Mucosa of descending colon (tissue), 3 donors: ENCODE results near the gene H2BK1. TPM values are rescaled to one million over a fixed set of nuclear protein-coding genes. Genes with fewer than 3 reads are reported as not detected.

Experiments used
- ATAC-seq: fragments of 200-7000 bp; cut with Tn5 transposase; one replicate; pipeline ENCODE4 v1.9.1; 2020; ENCODE audit warnings: mild to moderate bottlenecking, moderate library complexity
- DNase-seq, 3 donors: peaks; one replicate each; pipeline ENCODE4 v3.0.0-alpha.2; 2020
- H3K36me3 ChIP-seq: fragments of 200-600 bp; one replicate; pipeline ENCODE4 v1.8.0; 2021; ENCODE audit warnings: low read depth, mild to moderate bottlenecking
- H3K4me1 ChIP-seq: fragments of 200-600 bp; one replicate; pipeline ENCODE4 v1.8.0; 2021; ENCODE audit warnings: low read depth, mild to moderate bottlenecking
- H3K4me3 ChIP-seq: fragments of 200-600 bp; one replicate; pipeline ENCODE4 v1.8.0; 2021; ENCODE audit warnings: mild to moderate bottlenecking
- H3K9me3 ChIP-seq: fragments of 200-600 bp; one replicate; pipeline ENCODE4 v1.8.0; 2021; ENCODE audit warnings: mild to moderate bottlenecking
- intact Hi-C, 2 donors: fragments of 100-400 bp; cut with DNase I in 1 of 2; cut with micrococcal nuclease in 1 of 2; formaldehyde crosslinking; loops; one replicate each; pipeline versions ENCODE4 v1.11.0 to v1.11.1; 2022; cut with DNase I, micrococcal nuclease
- total RNA-seq, 3 donors: library from RNA; stranded (reverse); fragmentation: NEBNext Ultra II Directional in 2 of 3; extraction: Animal tissue kit (Norgen Biotek cat#: 25700) in 2 of 3; gene quantifications; one replicate each; pipeline versions ENCODE4 v1.2.1 to v1.2.4, GENCODE V29; 2021 to 2023
- TF ChIP-seq, protein P1 (sequence below): fragments of 200-600 bp; IDR thresholded peaks from one replicate; pipeline ENCODE4 v1.8.0; 2022; ENCODE audit warnings: antibody characterized with exemption, mild to moderate bottlenecking
- donor health status: DM: no; HTN: no; CAD: no; lungs with moderate emphysema.
- donor health status: DM: no; HTN: no; CAD: no.
- donor health status: DM: no; HTN: yes; CAD: no.

The H2BK1 gene
- total RNA-seq, 3 donors from 2014 or later, result not detected

DNA sequence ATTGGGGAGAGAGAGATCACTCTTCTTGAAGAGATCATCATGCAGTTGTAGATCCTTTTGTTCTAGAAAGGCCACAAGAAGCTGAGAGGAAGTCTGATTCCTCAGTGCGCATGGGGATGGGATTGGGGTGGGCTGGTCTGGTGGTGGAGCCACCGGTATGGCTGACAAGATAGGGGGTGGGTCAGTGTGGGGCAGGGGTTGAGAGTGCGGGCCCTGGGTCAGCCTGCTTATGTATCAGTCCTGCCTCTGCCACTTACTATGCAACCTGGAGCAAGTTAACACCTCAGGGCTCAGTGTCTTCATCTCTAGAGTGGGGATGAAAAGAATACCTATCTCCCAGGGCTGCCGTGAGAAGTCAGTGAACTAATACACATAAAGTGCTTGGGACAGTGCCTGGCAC is 30.2 kb upstream of the H2BK1 start:
- no peak for DNase-seq
- no peak overlapping the region for H3K4me3 ChIP-seq
- peaks cover 12% of the 10 kb centered on the region for H3K4me1 ChIP-seq
- no peaks in the 10 kb centered on the region for H3K36me3 ChIP-seq
- ATAC-seq, result no peak
- TF ChIP-seq, protein P1, sequence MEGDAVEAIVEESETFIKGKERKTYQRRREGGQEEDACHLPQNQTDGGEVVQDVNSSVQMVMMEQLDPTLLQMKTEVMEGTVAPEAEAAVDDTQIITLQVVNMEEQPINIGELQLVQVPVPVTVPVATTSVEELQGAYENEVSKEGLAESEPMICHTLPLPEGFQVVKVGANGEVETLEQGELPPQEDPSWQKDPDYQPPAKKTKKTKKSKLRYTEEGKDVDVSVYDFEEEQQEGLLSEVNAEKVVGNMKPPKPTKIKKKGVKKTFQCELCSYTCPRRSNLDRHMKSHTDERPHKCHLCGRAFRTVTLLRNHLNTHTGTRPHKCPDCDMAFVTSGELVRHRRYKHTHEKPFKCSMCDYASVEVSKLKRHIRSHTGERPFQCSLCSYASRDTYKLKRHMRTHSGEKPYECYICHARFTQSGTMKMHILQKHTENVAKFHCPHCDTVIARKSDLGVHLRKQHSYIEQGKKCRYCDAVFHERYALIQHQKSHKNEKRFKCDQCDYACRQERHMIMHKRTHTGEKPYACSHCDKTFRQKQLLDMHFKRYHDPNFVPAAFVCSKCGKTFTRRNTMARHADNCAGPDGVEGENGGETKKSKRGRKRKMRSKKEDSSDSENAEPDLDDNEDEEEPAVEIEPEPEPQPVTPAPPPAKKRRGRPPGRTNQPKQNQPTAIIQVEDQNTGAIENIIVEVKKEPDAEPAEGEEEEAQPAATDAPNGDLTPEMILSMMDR, result no peak
- intact Hi-C loops, result no loop called here
- no peaks in the 10 kb centered on the region for H3K9me3 ChIP-seq

DNA sequence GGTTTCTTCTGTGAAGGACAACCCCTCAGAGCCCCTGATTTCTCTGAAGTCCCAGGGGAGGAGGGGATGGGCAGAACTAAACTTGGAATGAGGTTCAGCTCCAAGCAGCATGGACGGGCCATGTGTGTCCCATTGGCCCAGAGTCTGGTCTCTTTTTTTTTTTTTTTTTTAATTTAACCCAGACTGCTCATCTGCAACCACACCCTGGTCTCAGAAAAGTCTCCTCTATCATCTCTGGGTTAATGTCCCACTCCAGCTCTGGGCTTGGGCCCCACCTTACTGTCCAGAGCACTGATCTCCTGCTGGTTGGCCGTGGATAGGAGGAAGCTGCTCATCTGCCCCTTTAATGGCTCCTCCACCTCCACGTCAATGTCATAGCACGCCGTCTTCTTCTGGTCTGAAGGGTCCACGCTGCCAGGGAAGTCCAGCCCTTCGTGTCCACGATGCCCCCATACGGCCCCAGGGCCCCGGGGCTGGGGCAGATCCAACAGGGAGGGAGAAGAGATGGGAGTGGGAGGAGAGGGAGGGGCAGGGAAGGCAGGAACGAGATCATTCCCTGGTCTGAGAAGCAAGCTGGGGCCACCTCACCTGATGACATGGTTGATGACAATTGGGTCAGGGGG is 29.7 kb upstream of the H2BK1 start:
- DNase-seq, result no peak
- peaks cover 8% of the 10 kb centered on the region for H3K4me1 ChIP-seq
- no peaks in the 10 kb centered on the region for H3K9me3 ChIP-seq
- H3K4me3 ChIP-seq, result no peak overlapping the region
- ATAC-seq, result no peak
- intact Hi-C loops, result no loop called here
- TF ChIP-seq, protein P1, result no peak
- no peaks in the 10 kb centered on the region for H3K36me3 ChIP-seq

DNA sequence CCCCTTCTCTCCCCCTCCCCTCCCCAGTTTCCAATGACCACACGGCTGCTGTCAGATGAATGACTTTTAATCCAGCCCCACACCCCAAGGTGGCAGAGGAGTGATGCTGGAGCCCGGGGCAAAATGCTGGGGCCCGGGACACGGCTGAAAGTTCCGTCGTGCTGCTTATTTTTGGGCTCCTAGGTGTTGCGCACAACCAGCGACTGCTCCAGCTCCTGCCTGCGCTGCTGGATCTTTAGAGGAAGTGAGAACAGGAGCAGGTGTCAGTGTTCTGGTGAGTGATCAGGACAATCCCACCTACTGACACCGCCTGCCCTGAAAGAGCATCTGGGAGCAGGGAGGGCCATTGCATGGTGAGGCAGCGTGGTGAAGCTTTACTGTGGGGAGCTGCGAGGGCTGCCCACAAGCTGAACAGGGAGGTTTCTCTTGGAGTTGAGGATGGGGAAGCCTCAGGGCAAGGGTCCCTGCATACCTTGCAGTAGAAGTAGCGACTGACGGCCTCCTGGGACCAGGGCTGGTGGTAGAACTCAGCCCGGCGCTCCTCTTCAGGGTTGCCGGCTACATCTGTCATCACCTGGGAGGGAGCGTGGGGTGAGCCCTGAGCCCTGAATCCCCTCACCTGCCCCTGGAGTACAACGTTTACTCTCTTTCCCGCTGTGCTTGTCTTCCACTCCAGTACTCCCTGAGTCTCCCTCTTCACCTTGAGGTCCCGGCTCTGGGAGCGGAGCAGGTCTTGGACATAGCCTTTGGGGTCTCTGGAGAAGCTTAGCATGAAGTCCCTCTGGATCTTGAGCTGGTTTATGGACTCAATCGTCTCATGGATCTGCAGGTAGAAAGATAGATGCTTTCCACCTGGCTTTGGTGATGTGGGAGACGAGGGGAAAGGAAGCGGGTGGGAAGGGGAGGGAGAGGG is 28.9 kb upstream of the H2BK1 start:
- TF ChIP-seq, protein P1, result no peak
- Histone ChIP-seq H3K9me3 (no peaks in the 10 kb centered on the region), H3K4me1 (peaks cover 6% of the 10 kb centered on the region), H3K36me3 (no peaks in the 10 kb centered on the region), H3K4me3 (no peak overlapping the region)
- no peak for DNase-seq
- no peak for ATAC-seq
- intact Hi-C loops, result no loop called here

DNA sequence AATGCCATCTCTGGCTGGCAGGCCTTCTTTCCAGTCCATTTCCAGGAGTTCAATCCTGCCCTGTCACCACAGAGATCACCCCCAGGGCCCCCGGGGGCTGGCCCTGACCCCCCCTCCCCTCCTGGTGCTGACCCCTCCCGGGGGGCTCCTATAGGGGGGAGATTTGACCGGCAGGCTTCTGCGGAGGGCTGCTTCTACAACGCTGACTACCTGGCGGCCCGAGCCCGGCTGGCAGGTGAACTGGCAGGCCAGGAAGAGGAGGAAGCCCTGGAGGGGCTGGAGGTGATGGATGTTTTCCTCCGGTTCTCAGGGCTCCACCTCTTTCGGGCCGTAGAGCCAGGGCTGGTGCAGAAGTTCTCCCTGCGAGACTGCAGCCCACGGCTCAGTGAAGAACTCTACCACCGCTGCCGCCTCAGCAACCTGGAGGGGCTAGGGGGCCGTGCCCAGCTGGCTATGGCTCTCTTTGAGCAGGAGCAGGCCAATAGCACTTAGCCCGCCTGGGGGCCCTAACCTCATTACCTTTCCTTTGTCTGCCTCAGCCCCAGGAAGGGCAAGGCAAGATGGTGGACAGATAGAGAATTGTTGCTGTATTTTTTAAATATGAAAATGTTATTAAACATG is 28.0 kb upstream of the H2BK1 start:
- no peak for DNase-seq
- H3K36me3 ChIP-seq, result no peaks in the 10 kb centered on the region
- no peak overlapping the region for H3K4me3 ChIP-seq
- no peak for ATAC-seq
- intact Hi-C loops, result no loop called here
- no peaks in the 10 kb centered on the region for H3K9me3 ChIP-seq
- peaks cover 10% of the 10 kb centered on the region for H3K4me1 ChIP-seq
- TF ChIP-seq, protein P1, result no peak

DNA sequence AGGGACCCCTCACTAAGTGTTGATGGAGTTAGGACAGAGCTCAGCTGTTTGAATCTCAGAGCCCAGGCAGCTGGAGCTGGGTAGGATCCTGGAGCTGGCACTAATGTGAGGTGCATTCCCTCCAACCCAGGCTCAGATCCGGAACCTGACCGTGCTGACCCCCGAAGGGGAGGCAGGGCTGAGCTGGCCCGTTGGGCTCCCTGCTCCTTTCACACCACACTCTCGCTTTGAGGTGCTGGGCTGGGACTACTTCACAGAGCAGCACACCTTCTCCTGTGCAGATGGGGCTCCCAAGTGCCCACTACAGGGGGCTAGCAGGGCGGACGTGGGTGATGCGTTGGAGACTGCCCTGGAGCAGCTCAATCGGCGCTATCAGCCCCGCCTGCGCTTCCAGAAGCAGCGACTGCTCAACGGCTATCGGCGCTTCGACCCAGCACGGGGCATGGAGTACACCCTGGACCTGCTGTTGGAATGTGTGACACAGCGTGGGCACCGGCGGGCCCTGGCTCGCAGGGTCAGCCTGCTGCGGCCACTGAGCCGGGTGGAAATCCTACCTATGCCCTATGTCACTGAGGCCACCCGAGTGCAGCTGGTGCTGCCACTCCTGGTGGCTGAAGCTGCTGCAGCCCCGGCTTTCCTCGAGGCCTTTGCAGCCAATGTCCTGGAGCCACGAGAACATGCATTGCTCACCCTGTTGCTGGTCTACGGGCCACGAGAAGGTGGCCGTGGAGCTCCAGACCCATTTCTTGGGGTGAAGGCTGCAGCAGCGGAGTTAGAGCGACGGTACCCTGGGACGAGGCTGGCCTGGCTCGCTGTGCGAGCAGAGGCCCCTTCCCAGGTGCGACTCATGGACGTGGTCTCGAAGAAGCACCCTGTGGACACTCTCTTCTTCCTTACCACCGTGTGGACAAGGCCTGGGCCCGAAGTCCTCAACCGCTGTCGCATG is 27.2 kb upstream of the H2BK1 start:
- DNase-seq (no peak), ATAC-seq (no peak)
- TF ChIP-seq, protein P1, result no peak
- Histone ChIP-seq H3K36me3 (no peaks in the 10 kb centered on the region), H3K9me3 (no peaks in the 10 kb centered on the region), H3K4me3 (no peak overlapping the region), H3K4me1 (peaks cover 12% of the 10 kb centered on the region)
- intact Hi-C loops, result no loop called here
